ENCODE measurements around the gene RNU6-1.

- TF ChIP-seq POLR2A (IDR thresholded peaks at IDR 0.05) (no peak), CTCF (IDR thresholded peaks at IDR 0.05) (no peak)
Measured at GRCh38 chr15:67823314-67824196, 16.3 kb downstream of the RNU6-1 start.
